Chondrocyte (in vitro differentiated cells): Measurements from ENCODE around the gene R3HCC1L. TPM values are rescaled to one million over a fixed set of nuclear protein-coding genes. Genes with fewer than 3 reads are reported as not detected.
A peak's percentile ranks its signal among the peaks of the same experiment; 100 is the strongest.
"Not testable (repeated sequence)": the region's sequence is repeated elsewhere in the genome, so short reads cannot be mapped to it uniquely, and the experiment has no call there.

Experiments used
- DNase-seq: peaks from one replicate; pipeline ENCODE4 v3.0.0; 2021; ENCODE audit warnings: mixed read lengths, low spot score
- H3K27ac Mint-ChIP-seq: one replicate; pipeline ENCODE4 v1.8.0; 2021; ENCODE audit warnings: mild to moderate bottlenecking, moderate library complexity, mixed read lengths; ENCODE audit not compliant: unreplicated experiment
- H3K27me3 Mint-ChIP-seq: 2 replicates; pipeline ENCODE4 v1.8.0; 2021; ENCODE audit warnings: low read depth, mixed read lengths
- H3K36me3 Mint-ChIP-seq: 2 replicates; pipeline ENCODE4 v1.8.0; 2021; ENCODE audit warnings: low read depth, mixed read lengths
- H3K4me1 Mint-ChIP-seq: 2 replicates; pipeline ENCODE4 v1.8.0; 2021; ENCODE audit warnings: low read depth, mild to moderate bottlenecking, mixed read lengths
- H3K4me3 Mint-ChIP-seq: one replicate; pipeline ENCODE4 v1.8.0; 2021; ENCODE audit warnings: mild to moderate bottlenecking, moderate library complexity, mixed read lengths; ENCODE audit not compliant: unreplicated experiment
- H3K9me3 Mint-ChIP-seq: 2 replicates; pipeline ENCODE4 v1.8.0; 2021; ENCODE audit warnings: low read depth, mixed read lengths
- CTCF ChIP-seq: fragments of 200-600 bp; sonication (generic); IDR thresholded peaks from 2 replicates; pipeline ENCODE4 v1.5.0; 2021; ENCODE audit warnings: antibody characterized with exemption, mild to moderate bottlenecking, moderate library complexity
- total RNA-seq: library from RNA; stranded (reverse); gene quantifications from 3 replicates; pipeline ENCODE4 v1.2.1, GENCODE V29; 2021

R3HCC1L gene
- total RNA-seq, 1 donor from 2014 or later, result 9.1 TPM

- H3K27me3 Mint-ChIP-seq, result no peaks in the 10 kb centered on the region
- peaks cover 24% of the 10 kb centered on the region for H3K4me1 Mint-ChIP-seq
- H3K9me3 Mint-ChIP-seq, result peaks cover 6% of the 10 kb centered on the region
- TF ChIP-seq CTCF, result no peak
- DNase-seq, result no peak
- H3K4me3 Mint-ChIP-seq, result no peak overlapping the region
- H3K36me3 Mint-ChIP-seq, result peaks cover 2% of the 10 kb centered on the region
- peak overlapping the region; percentile 65 for H3K27ac Mint-ChIP-seq
Measured at GRCh38 chr10:98224996-98225395, 90.5 kb downstream of the R3HCC1L start.

DNA sequence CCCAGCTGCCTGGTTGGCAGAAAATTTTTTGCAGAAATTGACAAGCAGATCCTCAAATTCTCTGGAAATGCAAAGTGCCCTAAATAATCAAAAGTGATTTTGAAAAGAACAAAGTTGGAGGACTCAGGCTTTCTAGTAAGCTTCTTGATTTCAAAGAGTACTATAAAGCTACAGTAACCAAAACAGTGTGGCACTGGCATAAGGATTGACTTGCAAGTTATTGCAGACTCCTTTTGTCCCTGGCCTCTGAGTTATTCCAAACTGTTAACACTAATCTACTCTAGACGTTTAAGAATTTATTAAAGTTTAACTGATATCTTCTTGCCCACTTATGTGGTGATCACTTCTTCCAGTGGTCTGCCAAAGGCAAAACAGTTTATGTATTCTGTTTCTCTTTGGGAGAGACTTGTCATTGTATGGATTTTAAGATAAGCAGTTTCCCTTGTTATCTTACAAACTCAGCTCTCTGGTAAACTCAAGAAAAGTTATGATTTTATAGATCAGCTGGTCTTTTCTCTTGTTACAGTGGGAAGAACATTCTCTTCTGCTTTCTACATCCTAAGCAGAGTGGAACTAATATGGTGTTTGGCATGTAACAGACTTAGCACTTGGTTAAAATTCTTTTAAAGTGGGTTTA lies 92.2 kb downstream of the R3HCC1L start:
- H3K27ac Mint-ChIP-seq, result no peak overlapping the region
- peaks cover 7% of the 10 kb centered on the region for H3K9me3 Mint-ChIP-seq
- H3K4me1 Mint-ChIP-seq, result peaks cover 24% of the 10 kb centered on the region
- H3K36me3 Mint-ChIP-seq, result peaks cover 6% of the 10 kb centered on the region
- no peak for DNase-seq
- no peaks in the 10 kb centered on the region for H3K27me3 Mint-ChIP-seq
- H3K4me3 Mint-ChIP-seq, result no peak overlapping the region
- TF ChIP-seq CTCF, result no peak

GRCh38 chr10:98227713-98228112 lies 93.3 kb downstream of the R3HCC1L start:
- not testable (repeated sequence) for H3K27me3 Mint-ChIP-seq, H3K27ac Mint-ChIP-seq, DNase-seq, H3K9me3 Mint-ChIP-seq, H3K36me3 Mint-ChIP-seq, H3K4me3 Mint-ChIP-seq
- H3K4me1 Mint-ChIP-seq, result peaks cover 24% of the 10 kb centered on the region

GRCh38 chr10:98228266-98228665 lies 93.8 kb downstream of the R3HCC1L start:
- H3K4me3 Mint-ChIP-seq, DNase-seq, H3K27me3 Mint-ChIP-seq, H3K9me3 Mint-ChIP-seq, H3K36me3 Mint-ChIP-seq, H3K27ac Mint-ChIP-seq: not testable (repeated sequence)
- peaks cover 24% of the 10 kb centered on the region for H3K4me1 Mint-ChIP-seq

DNA sequence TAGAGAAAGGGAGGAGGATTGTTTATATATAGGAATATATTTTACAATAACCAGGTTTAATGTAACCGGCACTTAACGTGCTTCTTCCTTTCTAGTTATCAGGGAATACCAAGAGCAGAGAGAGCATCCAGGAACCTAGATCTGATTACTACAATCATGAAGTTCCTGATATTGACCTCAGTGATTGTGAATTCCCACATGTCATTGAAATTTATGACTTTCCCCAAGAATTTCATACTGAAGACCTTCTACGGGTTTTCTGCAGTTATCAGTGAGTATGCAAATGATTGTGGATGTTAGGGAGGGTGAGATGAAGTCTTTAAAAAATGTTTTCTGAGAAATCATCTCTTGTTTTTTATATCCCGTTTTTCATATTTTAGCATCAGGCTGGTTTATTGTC lies 97.0 kb downstream of the R3HCC1L start:
- no peaks in the 10 kb centered on the region for H3K27me3 Mint-ChIP-seq
- peaks cover 16% of the 10 kb centered on the region for H3K36me3 Mint-ChIP-seq
- no peak overlapping the region for H3K27ac Mint-ChIP-seq
- no peak for TF ChIP-seq CTCF
- peaks cover 3% of the 10 kb centered on the region for H3K4me1 Mint-ChIP-seq
- H3K4me3 Mint-ChIP-seq, result no peak overlapping the region
- H3K9me3 Mint-ChIP-seq, result peaks cover 7% of the 10 kb centered on the region
- no peak for DNase-seq

GRCh38 chr10:98235846-98236245 lies 101.4 kb downstream of the R3HCC1L start:
- no peak overlapping the region for H3K4me3 Mint-ChIP-seq
- H3K4me1 Mint-ChIP-seq, result peaks cover 3% of the 10 kb centered on the region
- no peaks in the 10 kb centered on the region for H3K27me3 Mint-ChIP-seq
- H3K27ac Mint-ChIP-seq, result no peak overlapping the region
- TF ChIP-seq CTCF, result no peak
- DNase-seq, result no peak
- H3K36me3 Mint-ChIP-seq, result peaks cover 18% of the 10 kb centered on the region
- H3K9me3 Mint-ChIP-seq, result no peaks in the 10 kb centered on the region
